Loucy (cell line): ENCODE measurements around the gene DYNC2H1.

Experiments
- H2AFZ ChIP-seq: fragments of 200-600 bp; sonication (generic); 2 replicates; pipeline ENCODE4 v1.6.0; 2016; ENCODE audit warnings: antibody characterized with exemption, mild to moderate bottlenecking, low read length, moderate library complexity
- H3F3A ChIP-seq: fragments of 200-600 bp; 2 replicates; pipeline ENCODE4 v1.6.0; 2016; ENCODE audit warnings: antibody characterized with exemption, low read depth, mild to moderate bottlenecking
- H3K27me3 ChIP-seq: fragments of 200-600 bp; sonication (generic); 2 replicates; pipeline ENCODE4 v1.6.1; 2014; ENCODE audit warnings: low read length, mild to moderate bottlenecking; ENCODE audit not compliant: insufficient read depth, poor library complexity, severe bottlenecking
- H3K36me3 ChIP-seq: fragments of 200-600 bp; sonication (generic); 2 replicates; pipeline ENCODE4 v1.6.1; 2016; ENCODE audit warnings: low read length; ENCODE audit not compliant: insufficient read depth
- H3K4me1 ChIP-seq: fragments of 200-600 bp; sonication (generic); 2 replicates; pipeline ENCODE4 v1.5.1; 2014; ENCODE audit warnings: low read length, mild to moderate bottlenecking; ENCODE audit not compliant: insufficient read depth, poor library complexity, severe bottlenecking
- H3K4me2 ChIP-seq: fragments of 200-600 bp; sonication (generic); 2 replicates; pipeline ENCODE4 v1.6.0; 2014; ENCODE audit warnings: antibody characterized with exemption, low read length, low read depth, mild to moderate bottlenecking; ENCODE audit not compliant: poor library complexity, severe bottlenecking
- H3K4me3 ChIP-seq: fragments of 200-600 bp; sonication (generic); 2 replicates; pipeline ENCODE4 v1.5.1; 2014; ENCODE audit warnings: low read length, mild to moderate bottlenecking, mixed read lengths; ENCODE audit not compliant: poor library complexity, severe bottlenecking
- H3K79me2 ChIP-seq: fragments of 200-600 bp; sonication (generic); 2 replicates; pipeline ENCODE4 v1.6.1; 2014; ENCODE audit warnings: low read length; ENCODE audit not compliant: insufficient read depth
- H3K9ac ChIP-seq: fragments of 200-600 bp; sonication (generic); 2 replicates; pipeline ENCODE4 v1.6.0; 2014; ENCODE audit warnings: mild to moderate bottlenecking, low read depth, low read length, moderate library complexity; ENCODE audit not compliant: poor library complexity, severe bottlenecking
- H3K9me2 ChIP-seq: fragments of 200-600 bp; sonication (generic); replicated peaks from 2 replicates; pipeline ENCODE4 v1.6.1; 2016; ENCODE audit warnings: low read depth, low read length, mixed read lengths
- H3K9me3 ChIP-seq: fragments of 200-600 bp; sonication (generic); 2 replicates; pipeline ENCODE4 v1.6.1; 2014; ENCODE audit warnings: mild to moderate bottlenecking, antibody characterized with exemption, low read length, low read depth; ENCODE audit not compliant: insufficient read depth
- H4K20me1 ChIP-seq: fragments of 200-600 bp; sonication (generic); 2 replicates; pipeline ENCODE4 v1.6.0; 2014; ENCODE audit warnings: antibody characterized with exemption, low read length, mild to moderate bottlenecking; ENCODE audit not compliant: insufficient read depth, poor library complexity, severe bottlenecking
- CTCF ChIP-seq: fragments of 200-600 bp; sonication (generic); conservative IDR thresholded peaks from 2 replicates; pipeline ENCODE4 v1.5.1; 2014; ENCODE audit warnings: mild to moderate bottlenecking, antibody characterized with exemption, low read length
- EZH2phosphoT487 ChIP-seq: fragments of 200-600 bp; IDR thresholded peaks from 2 replicates; pipeline ENCODE4 v1.6.1; 2018; ENCODE audit warnings: antibody characterized with exemption, mild to moderate bottlenecking, moderate library complexity, borderline replicate concordance

Gene DYNC2H1

GRCh38 chr11:103111400-103111799 is 2.2 kb downstream of the DYNC2H1 start:
- no peak overlapping the region for H3K4me2 ChIP-seq
- no peaks in the 10 kb centered on the region; the same call in 1 of the 2 replicates for H3F3A ChIP-seq
- no peak overlapping the region for H3K4me3 ChIP-seq
- H3K9ac ChIP-seq, result no peak overlapping the region
- H3K27me3 ChIP-seq, result no peaks in the 10 kb centered on the region
- no peaks in the 10 kb centered on the region for H4K20me1 ChIP-seq
- peaks cover 7% of the 10 kb centered on the region for H3K4me1 ChIP-seq
- H3K79me2 ChIP-seq, result no peaks in the 10 kb centered on the region
- H2AFZ ChIP-seq, result no peak overlapping the region
- TF ChIP-seq EZH2phosphoT487 (no peak), CTCF (no peak)
- no peaks in the 10 kb centered on the region for H3K36me3 ChIP-seq
- H3K9me2 ChIP-seq, result no peaks in the 10 kb centered on the region
- no peaks in the 10 kb centered on the region for H3K9me3 ChIP-seq

GRCh38 chr11:103112364-103112763 is 3.1 kb downstream of the DYNC2H1 start:
- H3F3A ChIP-seq, result no peaks in the 10 kb centered on the region; the same call in 1 of the 2 replicates
- no peaks in the 10 kb centered on the region for H3K9me2 ChIP-seq
- H3K27me3 ChIP-seq, result no peaks in the 10 kb centered on the region
- H4K20me1 ChIP-seq, result no peaks in the 10 kb centered on the region
- no peak overlapping the region for H3K9ac ChIP-seq
- H2AFZ ChIP-seq, result peak overlapping the region; percentile 66; the same call in 1 of the 2 replicates
- H3K9me3 ChIP-seq, result no peaks in the 10 kb centered on the region
- H3K4me2 ChIP-seq, result no peak overlapping the region
- H3K36me3 ChIP-seq, result no peaks in the 10 kb centered on the region
- no peaks in the 10 kb centered on the region for H3K79me2 ChIP-seq
- H3K4me3 ChIP-seq, result no peak overlapping the region
- H3K4me1 ChIP-seq, result peaks cover 7% of the 10 kb centered on the region
- no peak for TF ChIP-seq CTCF
- TF ChIP-seq EZH2phosphoT487, result no peak

GRCh38 chr11:103114836-103115235 is 5.6 kb downstream of the DYNC2H1 start:
- Histone ChIP-seq H3K4me1 (peaks cover under 1% of the 10 kb centered on the region), H3K27me3 (no peaks in the 10 kb centered on the region), H3K36me3 (no peaks in the 10 kb centered on the region), H4K20me1 (no peaks in the 10 kb centered on the region), H2AFZ (no peak overlapping the region), H3K4me2 (no peak overlapping the region), H3F3A (no peaks in the 10 kb centered on the region; the same call in 1 of the 2 replicates), H3K9ac (no peak overlapping the region), H3K9me3 (no peaks in the 10 kb centered on the region), H3K4me3 (no peak overlapping the region), H3K79me2 (no peaks in the 10 kb centered on the region), H3K9me2 (no peaks in the 10 kb centered on the region)
- TF ChIP-seq EZH2phosphoT487 (no peak), CTCF (no peak)
